Astrocyte of the spinal cord (primary cell): Measurements from ENCODE around the gene SAT1.
A peak's percentile ranks its signal among the peaks of the same experiment; 100 is the strongest.

Source experiments
- DNase-seq: peaks from one replicate; pipeline ENCODE4 v3.0.0; 2011; ENCODE audit warnings: low read depth, low spot score
- H3K4me3 ChIP-seq: 2 replicates; pipeline ENCODE4 v1.5.1; 2011; ENCODE audit warnings: low read depth, mild to moderate bottlenecking, low read length, moderate library complexity
- in situ Hi-C: cut with HindIII; loops from 2 replicates; pipeline ENCODE4 v1.10.0; 2017; ENCODE audit warnings: low sequenced_read_pairs
- TF ChIP-seq, protein P1 (sequence below): IDR thresholded peaks from 2 replicates; pipeline ENCODE4 v1.5.1; 2012; ENCODE audit warnings: low read depth, mild to moderate bottlenecking, low read length, inconsistent platforms

The SAT1 gene

GRCh38 chrX:23802431-23802830, 19.5 kb downstream of the SAT1 start:
- no peak for DNase-seq

DNA sequence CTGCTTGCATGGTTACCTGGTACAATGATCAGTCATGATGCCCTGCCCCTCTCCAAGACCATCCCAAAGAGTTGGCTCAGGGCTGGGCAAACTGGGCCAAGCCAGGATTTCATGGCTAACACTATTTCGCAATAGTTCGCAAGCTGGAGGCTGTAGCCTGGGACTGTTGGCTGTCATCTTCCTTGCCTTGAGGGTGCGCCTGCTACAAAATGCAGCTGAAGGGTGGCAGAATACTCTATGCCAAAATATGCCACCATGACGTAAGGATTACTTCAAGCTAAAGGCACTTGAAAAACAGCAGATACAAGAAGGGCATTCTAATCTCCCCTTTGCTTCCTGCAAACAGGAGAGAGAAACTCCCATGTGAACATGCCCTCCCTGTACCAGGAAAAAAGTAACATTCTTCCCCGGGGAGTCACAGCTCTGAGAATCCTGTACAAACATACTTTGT, 21.0 kb downstream of the SAT1 start:
- DNase-seq = peak; percentile 71
- TF ChIP-seq, protein P1, sequence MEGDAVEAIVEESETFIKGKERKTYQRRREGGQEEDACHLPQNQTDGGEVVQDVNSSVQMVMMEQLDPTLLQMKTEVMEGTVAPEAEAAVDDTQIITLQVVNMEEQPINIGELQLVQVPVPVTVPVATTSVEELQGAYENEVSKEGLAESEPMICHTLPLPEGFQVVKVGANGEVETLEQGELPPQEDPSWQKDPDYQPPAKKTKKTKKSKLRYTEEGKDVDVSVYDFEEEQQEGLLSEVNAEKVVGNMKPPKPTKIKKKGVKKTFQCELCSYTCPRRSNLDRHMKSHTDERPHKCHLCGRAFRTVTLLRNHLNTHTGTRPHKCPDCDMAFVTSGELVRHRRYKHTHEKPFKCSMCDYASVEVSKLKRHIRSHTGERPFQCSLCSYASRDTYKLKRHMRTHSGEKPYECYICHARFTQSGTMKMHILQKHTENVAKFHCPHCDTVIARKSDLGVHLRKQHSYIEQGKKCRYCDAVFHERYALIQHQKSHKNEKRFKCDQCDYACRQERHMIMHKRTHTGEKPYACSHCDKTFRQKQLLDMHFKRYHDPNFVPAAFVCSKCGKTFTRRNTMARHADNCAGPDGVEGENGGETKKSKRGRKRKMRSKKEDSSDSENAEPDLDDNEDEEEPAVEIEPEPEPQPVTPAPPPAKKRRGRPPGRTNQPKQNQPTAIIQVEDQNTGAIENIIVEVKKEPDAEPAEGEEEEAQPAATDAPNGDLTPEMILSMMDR = no peak
- in situ Hi-C loops = no loop called here
- H3K4me3 ChIP-seq = no peak overlapping the region

More at GRCh38 chrX:23802431-23802830, 19.5 kb downstream of the SAT1 start:
- TF ChIP-seq, protein P1 = no peak
- H3K4me3 ChIP-seq = no peak overlapping the region
- in situ Hi-C loops = no loop called here

GRCh38 chrX:23804578-23804977, 21.6 kb downstream of the SAT1 start:
- no peak for DNase-seq
- TF ChIP-seq, protein P1 = no peak

DNA sequence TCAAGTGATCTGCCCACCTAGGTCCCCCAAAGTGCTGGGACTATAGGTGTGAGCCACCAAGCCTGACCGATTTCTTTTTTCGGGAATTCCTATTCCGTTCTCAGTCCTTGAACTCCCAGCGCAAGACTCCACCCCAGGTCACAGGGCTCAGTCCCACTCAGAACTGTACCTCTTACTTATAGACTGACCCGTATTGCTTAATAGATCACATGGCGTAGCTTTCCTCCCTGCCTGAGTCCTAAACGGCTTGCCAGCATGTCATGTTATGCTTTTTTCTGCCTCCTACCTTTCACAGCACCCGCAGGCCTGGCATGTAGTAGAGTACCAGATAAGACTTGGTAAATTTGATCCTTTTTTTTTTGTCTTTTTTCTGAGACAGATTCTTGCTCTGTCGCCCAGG, 22.4 kb downstream of the SAT1 start:
- in situ Hi-C loops = no loop called here
- DNase-seq = no peak

More at GRCh38 chrX:23804578-23804977, 21.6 kb downstream of the SAT1 start:
- H3K4me3 ChIP-seq = no peak overlapping the region
- in situ Hi-C loops = no loop called here

GRCh38 chrX:23810279-23810678, 27.3 kb downstream of the SAT1 start:
- no peak overlapping the region for H3K4me3 ChIP-seq
- no peak for DNase-seq
- in situ Hi-C loops = no loop called here
- TF ChIP-seq, protein P1 = no peak

More for the DNA sequence above, 22.4 kb downstream of the SAT1 start:
- no peak overlapping the region for H3K4me3 ChIP-seq
- TF ChIP-seq, protein P1 = no peak

DNA sequence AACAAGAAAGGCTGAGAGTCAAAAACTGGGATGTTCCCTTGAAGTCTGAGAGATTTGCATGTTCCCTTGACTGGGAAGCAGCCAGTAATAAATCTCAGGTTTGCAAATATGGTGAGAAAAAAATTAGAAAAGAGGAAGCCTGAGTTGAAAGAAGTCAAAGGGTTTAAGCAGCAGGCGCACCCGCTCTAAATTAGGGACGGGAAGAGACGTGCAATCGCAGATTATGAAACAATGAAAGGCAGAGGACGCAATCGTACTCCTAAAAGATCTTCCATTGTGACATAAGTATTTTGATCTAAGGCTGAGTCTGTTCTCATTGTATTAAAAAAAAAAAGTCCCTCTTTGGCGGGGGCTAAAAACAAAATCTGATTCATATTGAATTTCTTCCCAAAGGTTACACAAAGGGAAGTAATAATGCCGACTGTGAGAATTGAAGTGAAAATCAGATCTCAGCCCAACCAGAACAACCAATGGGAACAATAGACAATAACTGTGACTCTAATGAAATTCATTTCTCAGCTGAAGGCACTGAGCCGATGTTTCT, 28.2 kb downstream of the SAT1 start:
- DNase-seq = no peak
- in situ Hi-C loops = no loop called here
- no peak overlapping the region for H3K4me3 ChIP-seq
- TF ChIP-seq, protein P1 = no peak
